KMS-11 (cell line): ENCODE results near the gene SAMHD1.

ENCODE experiments used
- H2AFZ ChIP-seq: fragments of 200-600 bp; sonication (generic); 2 replicates; pipeline ENCODE4 v1.6.1; 2016; ENCODE audit warnings: antibody characterized with exemption, mixed run types, low read depth
- H3K27ac ChIP-seq: fragments of 200-600 bp; sonication (generic); 2 replicates; pipeline ENCODE4 v1.6.1; 2016; ENCODE audit warnings: mild to moderate bottlenecking, mixed run types
- H3K27me3 ChIP-seq: fragments of 200-600 bp; sonication (generic); 2 replicates; pipeline ENCODE4 v1.6.1; 2017; ENCODE audit warnings: mild to moderate bottlenecking, low read depth, mixed run types, moderate library complexity; ENCODE audit not compliant: insufficient read depth
- H3K36me3 ChIP-seq: fragments of 200-600 bp; sonication (generic); 2 replicates; pipeline ENCODE4 v1.6.1; 2017; ENCODE audit warnings: mild to moderate bottlenecking, mixed run types; ENCODE audit not compliant: insufficient read depth
- H3K4me1 ChIP-seq: fragments of 200-600 bp; sonication (generic); 2 replicates; pipeline ENCODE4 v1.6.1; 2016; ENCODE audit warnings: mild to moderate bottlenecking, low read depth, mixed run types; ENCODE audit not compliant: poor library complexity, severe bottlenecking
- H3K4me2 ChIP-seq: fragments of 200-600 bp; sonication (generic); 2 replicates; pipeline ENCODE4 v1.7.0; 2016; ENCODE audit warnings: mild to moderate bottlenecking, mixed run types
- H3K4me3 ChIP-seq: fragments of 200-600 bp; sonication (generic); IDR thresholded peaks from 2 replicates; pipeline ENCODE4 v1.6.1; 2017; ENCODE audit warnings: low read depth, low read length, mixed read lengths; ENCODE audit not compliant: insufficient read depth
- H3K79me2 ChIP-seq: fragments of 200-600 bp; sonication (generic); 2 replicates; pipeline ENCODE4 v1.6.1; 2016; ENCODE audit warnings: low read depth, mixed run types; ENCODE audit not compliant: insufficient read depth
- H3K9ac ChIP-seq: fragments of 200-600 bp; sonication (generic); 2 replicates; pipeline ENCODE4 v1.6.1; 2016; ENCODE audit warnings: mild to moderate bottlenecking, mixed run types
- H4K20me1 ChIP-seq: fragments of 200-600 bp; sonication (generic); 2 replicates; pipeline ENCODE4 v1.6.1; 2016; ENCODE audit warnings: mild to moderate bottlenecking, mixed run types; ENCODE audit not compliant: insufficient read depth
- TF ChIP-seq, protein P1 (sequence below): fragments of 200-600 bp; sonication (generic); conservative IDR thresholded peaks from 2 replicates; pipeline ENCODE4 v1.6.1; 2017; ENCODE audit warnings: low read depth, mild to moderate bottlenecking, antibody characterized with exemption, low read length, moderate library complexity, mixed read lengths

The SAMHD1 gene

DNA sequence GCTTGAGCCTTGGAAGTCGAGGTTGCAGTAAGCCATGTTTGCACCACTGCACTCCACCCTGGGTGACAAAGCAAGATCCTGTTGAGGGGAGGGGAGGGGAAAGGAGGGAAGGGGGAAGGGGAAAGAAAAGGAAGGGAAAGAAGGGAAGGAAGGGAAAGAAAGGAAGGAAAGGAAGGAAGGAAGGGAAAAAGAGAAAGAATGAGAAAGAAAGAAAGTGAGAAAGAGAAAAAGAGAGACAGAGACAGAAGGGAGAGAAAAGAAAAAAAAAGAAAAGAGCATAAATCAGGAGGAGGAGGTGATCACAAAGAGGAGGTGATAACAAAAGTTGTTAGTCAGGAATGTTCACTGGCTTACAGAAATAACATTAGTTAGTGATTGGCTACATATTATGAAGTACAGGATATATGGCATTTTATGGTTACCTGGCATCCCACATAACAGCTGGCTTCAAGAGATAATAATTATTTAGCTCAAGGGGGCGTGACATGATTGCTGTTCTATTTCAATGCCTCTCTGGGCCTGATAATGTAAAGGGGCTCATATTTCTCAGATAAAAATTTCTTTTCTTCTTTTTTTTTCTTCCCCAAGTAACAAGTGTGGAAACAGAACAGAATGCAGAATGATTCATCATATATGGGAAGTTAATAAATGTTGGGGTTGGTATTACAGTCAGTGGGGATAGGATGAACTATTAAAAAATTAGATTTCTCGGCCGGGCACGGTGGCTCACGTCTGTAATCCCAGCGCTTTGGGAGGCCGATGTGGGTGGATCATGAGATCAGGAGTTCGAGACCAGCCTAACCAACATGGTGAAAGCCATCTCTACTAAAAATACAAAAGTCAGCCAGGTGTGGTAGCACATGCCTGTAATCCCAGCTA lies 27.1 kb downstream of the SAMHD1 start:
- TF ChIP-seq, protein P1, sequence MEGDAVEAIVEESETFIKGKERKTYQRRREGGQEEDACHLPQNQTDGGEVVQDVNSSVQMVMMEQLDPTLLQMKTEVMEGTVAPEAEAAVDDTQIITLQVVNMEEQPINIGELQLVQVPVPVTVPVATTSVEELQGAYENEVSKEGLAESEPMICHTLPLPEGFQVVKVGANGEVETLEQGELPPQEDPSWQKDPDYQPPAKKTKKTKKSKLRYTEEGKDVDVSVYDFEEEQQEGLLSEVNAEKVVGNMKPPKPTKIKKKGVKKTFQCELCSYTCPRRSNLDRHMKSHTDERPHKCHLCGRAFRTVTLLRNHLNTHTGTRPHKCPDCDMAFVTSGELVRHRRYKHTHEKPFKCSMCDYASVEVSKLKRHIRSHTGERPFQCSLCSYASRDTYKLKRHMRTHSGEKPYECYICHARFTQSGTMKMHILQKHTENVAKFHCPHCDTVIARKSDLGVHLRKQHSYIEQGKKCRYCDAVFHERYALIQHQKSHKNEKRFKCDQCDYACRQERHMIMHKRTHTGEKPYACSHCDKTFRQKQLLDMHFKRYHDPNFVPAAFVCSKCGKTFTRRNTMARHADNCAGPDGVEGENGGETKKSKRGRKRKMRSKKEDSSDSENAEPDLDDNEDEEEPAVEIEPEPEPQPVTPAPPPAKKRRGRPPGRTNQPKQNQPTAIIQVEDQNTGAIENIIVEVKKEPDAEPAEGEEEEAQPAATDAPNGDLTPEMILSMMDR = no peak
- H3K79me2 ChIP-seq = no peaks in the 10 kb centered on the region
- peaks cover 8% of the 10 kb centered on the region for H3K4me1 ChIP-seq
- H3K4me2 ChIP-seq = no peak overlapping the region
- no peak overlapping the region for H2AFZ ChIP-seq
- no peaks in the 10 kb centered on the region for H3K27me3 ChIP-seq
- H3K4me3 ChIP-seq = no peak overlapping the region
- H3K27ac ChIP-seq = no peak overlapping the region
- no peaks in the 10 kb centered on the region for H3K36me3 ChIP-seq
- no peaks in the 10 kb centered on the region for H4K20me1 ChIP-seq
- no peak overlapping the region for H3K9ac ChIP-seq

DNA sequence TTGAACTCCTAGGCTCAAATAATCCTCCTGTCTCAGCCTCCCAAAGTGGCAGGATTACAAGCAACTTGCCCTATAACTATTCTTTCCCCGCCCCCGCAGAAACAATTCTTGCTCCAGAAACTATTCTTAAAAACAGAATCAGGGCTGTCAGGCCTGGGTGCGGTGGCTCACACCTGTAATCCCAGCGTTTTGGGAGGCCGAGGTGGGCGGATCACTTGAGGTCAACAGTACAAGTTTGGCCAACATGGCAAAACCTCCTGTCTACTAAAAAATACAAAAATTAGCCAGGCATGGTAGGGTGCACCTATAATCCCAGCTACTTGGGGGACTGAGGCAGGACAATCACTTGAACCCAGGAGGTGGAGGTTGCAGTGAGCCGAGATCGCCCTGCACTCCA lies 31.2 kb downstream of the SAMHD1 start:
- TF ChIP-seq, protein P1 = no peak
- Histone ChIP-seq H3K9ac (no peak overlapping the region), H3K4me1 (peaks cover 6% of the 10 kb centered on the region), H4K20me1 (no peaks in the 10 kb centered on the region), H3K27me3 (no peaks in the 10 kb centered on the region), H3K79me2 (no peaks in the 10 kb centered on the region), H3K4me3 (no peak overlapping the region), H3K27ac (no peak overlapping the region), H3K36me3 (no peaks in the 10 kb centered on the region), H3K4me2 (no peak overlapping the region), H2AFZ (no peak overlapping the region)

DNA sequence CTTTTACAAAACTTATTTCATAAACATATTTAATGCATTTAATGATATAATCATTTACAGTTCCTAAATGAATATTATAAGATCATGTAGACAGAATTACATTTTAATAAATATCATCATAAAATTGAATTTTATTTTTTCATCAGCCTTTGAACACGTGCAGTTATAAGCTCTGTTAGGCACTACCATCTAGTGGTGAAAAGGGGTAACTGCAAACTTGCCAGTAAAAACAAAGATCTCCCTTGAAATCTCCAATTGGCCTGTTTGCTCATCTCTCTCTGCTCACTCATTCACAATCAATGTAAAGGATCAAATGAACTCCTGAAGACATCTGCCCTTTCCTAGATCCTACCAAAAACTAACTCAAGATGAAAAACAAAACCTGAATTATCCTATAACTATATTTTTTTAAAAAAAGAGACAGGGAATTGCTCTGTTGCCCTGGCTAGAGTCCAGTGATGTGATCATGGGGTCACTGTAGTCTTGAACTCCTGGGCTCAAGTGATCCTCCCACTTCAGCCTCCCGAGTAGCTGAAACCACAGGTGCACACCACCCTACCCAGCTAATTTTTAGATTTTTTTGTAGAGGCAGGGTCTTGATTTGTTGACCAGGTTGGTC lies 31.7 kb downstream of the SAMHD1 start:
- H4K20me1 ChIP-seq = no peaks in the 10 kb centered on the region
- TF ChIP-seq, protein P1 = peak; percentile 87
- H2AFZ ChIP-seq = no peak overlapping the region
- peaks cover 6% of the 10 kb centered on the region for H3K4me1 ChIP-seq
- no peaks in the 10 kb centered on the region for H3K79me2 ChIP-seq
- H3K36me3 ChIP-seq = no peaks in the 10 kb centered on the region
- H3K4me2 ChIP-seq = no peak overlapping the region
- H3K27ac ChIP-seq = no peak overlapping the region
- H3K27me3 ChIP-seq = no peaks in the 10 kb centered on the region
- no peak overlapping the region for H3K9ac ChIP-seq
- no peak overlapping the region for H3K4me3 ChIP-seq

DNA sequence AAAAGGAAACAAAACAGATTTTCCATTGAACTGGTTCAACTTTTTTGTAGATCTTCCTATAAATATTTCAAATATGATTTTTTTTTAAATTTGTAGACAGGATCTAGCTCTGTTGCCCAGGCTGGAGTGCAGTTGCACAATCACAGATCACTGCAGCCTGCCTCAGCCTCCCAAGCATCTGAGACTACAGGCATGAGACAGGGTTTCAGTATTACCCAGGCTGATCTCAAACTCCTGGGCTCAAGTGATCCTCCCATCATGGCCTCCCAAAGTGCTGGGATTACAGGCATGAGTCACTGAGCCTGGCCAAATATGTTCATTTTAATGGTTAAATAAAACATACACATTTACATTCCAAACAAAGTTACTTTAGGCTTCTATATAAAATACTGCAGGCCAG lies 33.6 kb downstream of the SAMHD1 start:
- Histone ChIP-seq H3K4me1 (peaks cover 6% of the 10 kb centered on the region), H3K27ac (no peak overlapping the region), H4K20me1 (no peaks in the 10 kb centered on the region), H3K36me3 (no peaks in the 10 kb centered on the region), H3K4me3 (no peak overlapping the region), H3K27me3 (no peaks in the 10 kb centered on the region), H2AFZ (no peak overlapping the region), H3K9ac (no peak overlapping the region), H3K79me2 (no peaks in the 10 kb centered on the region), H3K4me2 (no peak overlapping the region)
- TF ChIP-seq, protein P1 = no peak
